Left ventricle myocardium superior (tissue), 1 donor: ENCODE data around the gene EVI5. TPM values are rescaled to one million over a fixed set of nuclear protein-coding genes. Genes with fewer than 3 reads are reported as not detected.
A peak's percentile ranks its signal among the peaks of the same experiment; 100 is the strongest.

Experiments
- ATAC-seq: fragments of 200-7000 bp; cut with Tn5 transposase; one replicate; pipeline ENCODE4 v1.9.1; 2020; ENCODE audit warnings: mild to moderate bottlenecking, moderate library complexity
- DNase-seq: peaks from one replicate; pipeline ENCODE4 v3.0.0-alpha.2; 2020
- intact Hi-C: fragments of 100-400 bp; cut with micrococcal nuclease; formaldehyde crosslinking; loops from one replicate; pipeline ENCODE4 v1.11.0; 2022
- total RNA-seq: library from RNA; stranded (reverse); fragmentation: NEBNext Ultra II Directional; extraction: Animal tissue kit (Norgen Biotek cat#: 25700); gene quantifications from one replicate; pipeline ENCODE4 v1.2.1, GENCODE V29; 2021
- donor health status: DM: no; HTN: yes; CAD: no; lungs with severe emphysema.

Gene EVI5
- total RNA-seq, 1 donor from 2014 or later, result 21.2 TPM

GRCh38 chr1:92503043-92503925 lies 281.6 kb downstream of the EVI5 start:
- ATAC-seq, result no peak
- DNase-seq, result no peak
- intact Hi-C loops, result no loop called here

- DNase-seq (no peak), ATAC-seq (no peak)
- intact Hi-C loops, result no loop called here
These were observed 282.7 kb downstream of the EVI5 start for GRCh38 chr1:92502247-92502646.

- no peak for ATAC-seq
- intact Hi-C loops, result no loop called here
These were observed 284.4 kb downstream of the EVI5 start for GRCh38 chr1:92500552-92500951.

GRCh38 chr1:92495392-92496063 lies 289.4 kb downstream of the EVI5 start:
- no peak for DNase-seq
- intact Hi-C loops, result no loop called here
- no peak for ATAC-seq

More at GRCh38 chr1:92500552-92500951, 284.4 kb downstream of the EVI5 start:
- DNase-seq, result no peak

GRCh38 chr1:92494485-92495141 lies 290.3 kb downstream of the EVI5 start:
- intact Hi-C loops, result no loop called here
- DNase-seq (no peak), ATAC-seq (no peak)

- DNase-seq (no peak), ATAC-seq (no peak)
- intact Hi-C loops, result no loop called here
These were observed 291.8 kb downstream of the EVI5 start for GRCh38 chr1:92493139-92493538.

GRCh38 chr1:92488832-92489231 lies 296.1 kb downstream of the EVI5 start:
- DNase-seq (no peak), ATAC-seq (no peak)
- intact Hi-C loops, result no loop called here

GRCh38 chr1:92488416-92488815 lies 296.5 kb downstream of the EVI5 start:
- no peak for ATAC-seq
- no peak for DNase-seq
- intact Hi-C loops, result no loop called here

GRCh38 chr1:92487078-92487605 lies 297.8 kb downstream of the EVI5 start:
- intact Hi-C loops, result no loop called here
- ATAC-seq (no peak), DNase-seq (no peak)

GRCh38 chr1:92486251-92487077 lies 298.4 kb downstream of the EVI5 start, which contains the start of gene GFI1:
TSS of gene GFI1 (minus strand) at chr1:92486925. CDS start at chr1:92483487, 3,438 bp downstream.
- peak; percentile 48 for ATAC-seq
- intact Hi-C loops, result no loop called here
- DNase-seq, result peak; percentile 58

- peak; percentile 60 for DNase-seq
- intact Hi-C loops, result no loop called here
- peak; percentile 59 for ATAC-seq
These were observed 299.3 kb downstream of the EVI5 start for GRCh38 chr1:92485381-92486250.

GRCh38 chr1:92484472-92485380 lies 300.2 kb downstream of the EVI5 start:
- intact Hi-C loops, result no loop called here
- ATAC-seq, result peak; percentile 11

GRCh38 chr1:92483610-92484471 lies 301.1 kb downstream of the EVI5 start:
- intact Hi-C loops, result no loop called here
- DNase-seq (no peak), ATAC-seq (no peak)

More at GRCh38 chr1:92484472-92485380, 300.2 kb downstream of the EVI5 start:
- DNase-seq, result peak; percentile 50

GRCh38 chr1:92482665-92483609 lies 302.0 kb downstream of the EVI5 start:
- ATAC-seq, result no peak
- no peak for DNase-seq
- intact Hi-C loops, result no loop called here
